ENCODE measurements around the gene EDRF1.

DNA sequence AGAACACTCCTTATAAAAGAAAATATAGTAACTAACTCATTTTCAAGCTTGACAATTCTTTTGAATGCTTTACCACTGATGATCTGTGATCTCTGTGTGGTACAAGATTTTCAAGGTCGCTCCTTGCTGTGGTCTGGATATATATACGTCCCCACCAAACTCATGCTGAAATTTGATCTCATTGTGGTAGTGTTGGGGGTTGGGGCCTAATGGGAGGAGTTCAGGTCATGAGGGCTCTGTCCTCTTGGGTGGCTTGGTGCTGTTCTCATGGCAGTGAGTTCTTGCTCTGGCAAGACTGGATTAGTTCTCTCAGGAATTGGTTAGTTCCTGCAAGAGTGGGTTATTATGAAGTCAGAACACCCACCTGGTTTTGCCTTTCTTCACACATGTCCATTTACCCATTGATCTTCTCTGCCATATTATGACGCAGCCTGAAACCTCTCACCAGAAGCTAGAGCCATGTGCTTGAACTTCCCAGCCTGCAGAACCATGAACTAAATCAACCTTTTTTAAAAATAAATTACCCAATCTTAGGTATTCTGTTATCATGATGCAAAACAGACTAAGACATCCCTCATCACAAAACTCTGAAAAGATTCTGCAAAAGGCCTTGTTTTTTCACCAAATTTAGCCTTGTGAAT lies 8.3 kb upstream of the EDRF1 start:
- TF ChIP-seq, protein P1, sequence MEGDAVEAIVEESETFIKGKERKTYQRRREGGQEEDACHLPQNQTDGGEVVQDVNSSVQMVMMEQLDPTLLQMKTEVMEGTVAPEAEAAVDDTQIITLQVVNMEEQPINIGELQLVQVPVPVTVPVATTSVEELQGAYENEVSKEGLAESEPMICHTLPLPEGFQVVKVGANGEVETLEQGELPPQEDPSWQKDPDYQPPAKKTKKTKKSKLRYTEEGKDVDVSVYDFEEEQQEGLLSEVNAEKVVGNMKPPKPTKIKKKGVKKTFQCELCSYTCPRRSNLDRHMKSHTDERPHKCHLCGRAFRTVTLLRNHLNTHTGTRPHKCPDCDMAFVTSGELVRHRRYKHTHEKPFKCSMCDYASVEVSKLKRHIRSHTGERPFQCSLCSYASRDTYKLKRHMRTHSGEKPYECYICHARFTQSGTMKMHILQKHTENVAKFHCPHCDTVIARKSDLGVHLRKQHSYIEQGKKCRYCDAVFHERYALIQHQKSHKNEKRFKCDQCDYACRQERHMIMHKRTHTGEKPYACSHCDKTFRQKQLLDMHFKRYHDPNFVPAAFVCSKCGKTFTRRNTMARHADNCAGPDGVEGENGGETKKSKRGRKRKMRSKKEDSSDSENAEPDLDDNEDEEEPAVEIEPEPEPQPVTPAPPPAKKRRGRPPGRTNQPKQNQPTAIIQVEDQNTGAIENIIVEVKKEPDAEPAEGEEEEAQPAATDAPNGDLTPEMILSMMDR (IDR thresholded peaks at IDR 0.05) = no peak
- TF ChIP-seq EZH2 (IDR thresholded peaks at IDR 0.05; ENCODE audit: borderline replicate concordance, insufficient read depth, low read depth, low read length, poor library complexity, severe bottlenecking) = no peak

Data from B cell (primary cell).